Astrocyte (in vitro differentiated cells and primary cell): ENCODE measurements around the gene TIMMDC1. TPM values are rescaled to one million over a fixed set of nuclear protein-coding genes. Genes with fewer than 3 reads are reported as not detected.

Experiments
- DNase-seq: peaks from one replicate; pipeline ENCODE4 v3.0.0-alpha.2; 2010; ENCODE audit warnings: low read depth
- FAIRE-seq: peaks from 2 replicates; lab custom pipeline; 2011; peaks lifted over from hg19 to GRCh38; lab: Jason Lieb, UNC
- H2AFZ ChIP-seq: 2 replicates; pipeline ENCODE4 v1.6.0; 2012; ENCODE audit warnings: low read depth, low read length, inconsistent platforms
- H3K27ac ChIP-seq: 2 replicates; pipeline ENCODE4 v1.5.1; 2011; ENCODE audit warnings: low read depth, low read length, inconsistent platforms
- H3K27me3 ChIP-seq: 2 replicates; pipeline ENCODE4 v1.6.0; 2011; ENCODE audit warnings: low read length, inconsistent platforms; ENCODE audit not compliant: insufficient read depth
- H3K36me3 ChIP-seq: 2 replicates; pipeline ENCODE4 v1.5.1; 2011; ENCODE audit warnings: low read length, inconsistent platforms; ENCODE audit not compliant: insufficient read depth
- H3K4me1 ChIP-seq: 2 replicates; pipeline ENCODE4 v1.5.1; 2011; ENCODE audit warnings: low read length, inconsistent platforms; ENCODE audit not compliant: insufficient read depth
- H3K4me2 ChIP-seq: 2 replicates; pipeline ENCODE4 v1.6.0; 2012; ENCODE audit warnings: low read length, inconsistent platforms
- H3K4me3 ChIP-seq: 2 replicates; pipeline ENCODE4 v1.5.1; 2011; ENCODE audit warnings: low read depth, mild to moderate bottlenecking, low read length, inconsistent platforms; ENCODE audit not compliant: insufficient read depth
- H3K79me2 ChIP-seq: 2 replicates; pipeline ENCODE4 v1.6.0; 2012; ENCODE audit warnings: mild to moderate bottlenecking, low read length, inconsistent platforms; ENCODE audit not compliant: insufficient read depth
- H3K9ac ChIP-seq: 2 replicates; pipeline ENCODE4 v1.6.0; 2012; ENCODE audit warnings: mild to moderate bottlenecking, low read length, inconsistent platforms
- H3K9me3 ChIP-seq: 2 replicates; pipeline ENCODE4 v1.5.1; 2012; ENCODE audit warnings: low read depth, mild to moderate bottlenecking, low read length, inconsistent platforms; ENCODE audit not compliant: insufficient read depth
- H4K20me1 ChIP-seq: 2 replicates; pipeline ENCODE4 v1.6.0; 2012; ENCODE audit warnings: low read length, inconsistent platforms; ENCODE audit not compliant: insufficient read depth
- H3K27ac Mint-ChIP-seq: one replicate; pipeline ENCODE4 v1.8.0; 2021; ENCODE audit warnings: mild to moderate bottlenecking, mixed read lengths; ENCODE audit not compliant: unreplicated experiment
- H3K27me3 Mint-ChIP-seq: one replicate; pipeline ENCODE4 v1.8.0; 2021; ENCODE audit warnings: low read depth, mixed read lengths; ENCODE audit not compliant: unreplicated experiment
- H3K36me3 Mint-ChIP-seq: one replicate; pipeline ENCODE4 v1.8.0; 2021; ENCODE audit warnings: low read depth, mixed read lengths; ENCODE audit not compliant: unreplicated experiment
- H3K4me1 Mint-ChIP-seq: one replicate; pipeline ENCODE4 v1.8.0; 2021; ENCODE audit warnings: low read depth, mixed read lengths; ENCODE audit not compliant: unreplicated experiment
- H3K4me3 Mint-ChIP-seq: one replicate; pipeline ENCODE4 v1.8.0; 2021; ENCODE audit warnings: mild to moderate bottlenecking, moderate library complexity, mixed read lengths; ENCODE audit not compliant: unreplicated experiment
- H3K9me3 Mint-ChIP-seq: one replicate; pipeline ENCODE4 v1.8.0; 2021; ENCODE audit warnings: mild to moderate bottlenecking, mixed read lengths; ENCODE audit not compliant: unreplicated experiment
- EZH2 ChIP-seq: IDR thresholded peaks from 2 replicates; pipeline ENCODE4 v1.6.1; 2012; ENCODE audit warnings: mild to moderate bottlenecking, low read length, inconsistent platforms; ENCODE audit not compliant: insufficient read depth
- total RNA-seq: library from RNA; stranded (reverse); gene quantifications from 2 replicates; pipeline ENCODE4 v1.2.1, GENCODE V29; 2021
- TF ChIP-seq, protein P1 (sequence below): IDR thresholded peaks from 2 replicates; pipeline ENCODE4 v1.5.1; 2011; ENCODE audit warnings: low read depth, mild to moderate bottlenecking, inconsistent platforms, low read length, moderate library complexity; ENCODE audit not compliant: insufficient read depth

Gene TIMMDC1
- total RNA-seq, 1 donor from 2014 or later: 109 TPM

DNA sequence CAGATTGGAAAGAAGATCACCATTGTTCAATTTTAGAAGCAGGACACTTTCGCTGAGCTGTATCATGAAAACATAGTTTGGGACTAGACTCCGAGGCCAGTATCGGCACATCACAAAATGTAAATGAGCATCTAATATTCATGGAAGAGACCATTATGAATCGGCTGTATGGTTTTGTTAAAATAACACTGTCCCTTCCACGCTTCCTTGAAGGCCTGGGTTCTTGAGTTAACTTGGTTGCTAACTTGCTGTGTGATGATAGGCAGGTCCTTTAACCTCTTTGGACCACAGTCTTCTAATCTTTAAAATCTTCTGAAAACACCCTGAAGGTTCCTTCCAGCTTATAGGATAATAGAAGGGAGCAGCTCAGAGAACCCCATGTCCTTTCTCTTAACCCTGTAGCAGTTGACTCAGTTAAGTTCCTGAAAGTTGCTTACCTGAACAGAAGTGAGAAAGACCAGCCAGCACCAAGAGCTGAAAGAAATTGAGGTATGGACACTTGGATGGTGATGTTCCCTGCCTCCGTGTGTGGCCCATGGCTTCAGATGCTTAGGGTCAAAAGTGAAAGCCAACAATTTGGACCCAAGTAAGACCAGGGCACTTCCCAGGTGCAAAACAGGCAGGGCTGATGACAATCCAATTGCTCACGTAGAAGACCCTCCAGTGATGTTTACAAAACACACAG lies 59.0 kb downstream of the TIMMDC1 start:
- TF ChIP-seq, protein P1, sequence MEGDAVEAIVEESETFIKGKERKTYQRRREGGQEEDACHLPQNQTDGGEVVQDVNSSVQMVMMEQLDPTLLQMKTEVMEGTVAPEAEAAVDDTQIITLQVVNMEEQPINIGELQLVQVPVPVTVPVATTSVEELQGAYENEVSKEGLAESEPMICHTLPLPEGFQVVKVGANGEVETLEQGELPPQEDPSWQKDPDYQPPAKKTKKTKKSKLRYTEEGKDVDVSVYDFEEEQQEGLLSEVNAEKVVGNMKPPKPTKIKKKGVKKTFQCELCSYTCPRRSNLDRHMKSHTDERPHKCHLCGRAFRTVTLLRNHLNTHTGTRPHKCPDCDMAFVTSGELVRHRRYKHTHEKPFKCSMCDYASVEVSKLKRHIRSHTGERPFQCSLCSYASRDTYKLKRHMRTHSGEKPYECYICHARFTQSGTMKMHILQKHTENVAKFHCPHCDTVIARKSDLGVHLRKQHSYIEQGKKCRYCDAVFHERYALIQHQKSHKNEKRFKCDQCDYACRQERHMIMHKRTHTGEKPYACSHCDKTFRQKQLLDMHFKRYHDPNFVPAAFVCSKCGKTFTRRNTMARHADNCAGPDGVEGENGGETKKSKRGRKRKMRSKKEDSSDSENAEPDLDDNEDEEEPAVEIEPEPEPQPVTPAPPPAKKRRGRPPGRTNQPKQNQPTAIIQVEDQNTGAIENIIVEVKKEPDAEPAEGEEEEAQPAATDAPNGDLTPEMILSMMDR: no peak
- no peak for TF ChIP-seq EZH2
- FAIRE-seq (no peak), DNase-seq (no peak)
- Histone ChIP-seq H3K27ac (no peak overlapping the region), H3K9me3 (no peaks in the 10 kb centered on the region), H3K4me3 (no peak overlapping the region), H3K4me2 (no peak overlapping the region), H4K20me1 (no peaks in the 10 kb centered on the region), H3K79me2 (no peaks in the 10 kb centered on the region), H3K36me3 (no peaks in the 10 kb centered on the region), H3K4me1 (no peaks in the 10 kb centered on the region), H3K9ac (no peak overlapping the region), H3K27me3 (peaks cover 6% of the 10 kb centered on the region), H2AFZ (no peak overlapping the region)
- Mint-ChIP-seq H3K4me3 (no peak overlapping the region), H3K36me3 (no peaks in the 10 kb centered on the region), H3K9me3 (no peaks in the 10 kb centered on the region), H3K27me3 (peaks cover 28% of the 10 kb centered on the region), H3K27ac (no peak overlapping the region), H3K4me1 (no peaks in the 10 kb centered on the region)

DNA sequence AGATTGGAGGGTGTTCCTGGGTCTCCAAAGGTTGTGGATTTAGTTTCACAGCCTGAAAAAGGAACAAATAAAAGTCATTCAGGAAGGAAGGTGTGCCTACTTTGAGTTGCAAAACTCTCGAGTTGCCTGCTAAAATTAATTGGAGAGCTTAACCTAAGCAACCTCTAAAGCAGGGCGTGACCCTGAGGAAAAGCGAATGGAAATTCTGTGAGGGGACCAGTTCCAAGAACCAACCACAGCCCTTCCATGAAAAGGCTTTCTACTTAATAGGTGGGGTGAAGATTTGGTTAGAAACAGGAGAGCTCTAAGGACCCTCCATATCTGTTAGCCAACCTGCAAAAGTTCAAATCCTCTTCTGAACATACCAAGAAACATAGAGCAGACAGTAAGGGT lies 59.5 kb downstream of the TIMMDC1 start:
- FAIRE-seq (no peak), DNase-seq (no peak)
- H3K9me3 Mint-ChIP-seq: no peaks in the 10 kb centered on the region
- no peaks in the 10 kb centered on the region for H3K4me1 Mint-ChIP-seq
- no peaks in the 10 kb centered on the region for H4K20me1 ChIP-seq
- no peak overlapping the region for H3K9ac ChIP-seq
- no peak overlapping the region for H3K27ac ChIP-seq
- H3K36me3 ChIP-seq: no peaks in the 10 kb centered on the region
- no peaks in the 10 kb centered on the region for H3K79me2 ChIP-seq
- no peak overlapping the region for H3K4me2 ChIP-seq
- H3K27me3 Mint-ChIP-seq: peaks cover 26% of the 10 kb centered on the region
- H3K27me3 ChIP-seq: peaks cover 6% of the 10 kb centered on the region
- no peak for TF ChIP-seq EZH2
- TF ChIP-seq, protein P1: no peak
- H3K9me3 ChIP-seq: no peaks in the 10 kb centered on the region
- no peaks in the 10 kb centered on the region for H3K4me1 ChIP-seq
- H3K4me3 ChIP-seq: no peak overlapping the region
- no peak overlapping the region for H2AFZ ChIP-seq
- H3K27ac Mint-ChIP-seq: no peak overlapping the region
- H3K4me3 Mint-ChIP-seq: no peak overlapping the region
- H3K36me3 Mint-ChIP-seq: no peaks in the 10 kb centered on the region

- FAIRE-seq: no peak
- Histone ChIP-seq H3K27me3 (peaks cover 6% of the 10 kb centered on the region), H3K4me3 (no peak overlapping the region), H2AFZ (no peak overlapping the region), H3K9me3 (no peaks in the 10 kb centered on the region), H4K20me1 (no peaks in the 10 kb centered on the region), H3K9ac (no peak overlapping the region), H3K27ac (no peak overlapping the region), H3K36me3 (no peaks in the 10 kb centered on the region), H3K79me2 (no peaks in the 10 kb centered on the region), H3K4me2 (no peak overlapping the region), H3K4me1 (no peaks in the 10 kb centered on the region)
- DNase-seq: no peak
- Mint-ChIP-seq H3K4me3 (no peak overlapping the region), H3K4me1 (no peaks in the 10 kb centered on the region), H3K27ac (no peak overlapping the region), H3K9me3 (no peaks in the 10 kb centered on the region), H3K36me3 (no peaks in the 10 kb centered on the region), H3K27me3 (peaks cover 25% of the 10 kb centered on the region)
- TF ChIP-seq EZH2: no peak
- TF ChIP-seq, protein P1: no peak
These were observed 60.4 kb downstream of the TIMMDC1 start for GRCh38 chr3:119558626-119559317.
